H9 (cell line): ENCODE data around the gene PTPRH. TPM values are rescaled to one million over a fixed set of nuclear protein-coding genes. Genes with fewer than 3 reads are reported as not detected.

ENCODE experiments used
- DNase-seq: peaks from one replicate; pipeline ENCODE4 v3.0.0-alpha.2; 2017
- H2AFZ ChIP-seq: one replicate; pipeline ENCODE4 v1.6.1; 2013; ENCODE audit warnings: mild to moderate bottlenecking, low read length, control low read depth, moderate library complexity
- H2AK5ac ChIP-seq: 2 replicates; pipeline ENCODE4 v1.6.1; 2013; ENCODE audit warnings: low read length, control low read depth, mixed read lengths; ENCODE audit not compliant: insufficient read length
- H2BK120ac ChIP-seq: one replicate; pipeline ENCODE4 v1.6.1; 2013; ENCODE audit warnings: low read depth, mild to moderate bottlenecking, low read length, control low read depth, inconsistent platforms; ENCODE audit not compliant: poor library complexity, severe bottlenecking
- H2BK12ac ChIP-seq: 2 replicates; pipeline ENCODE4 v1.6.1; 2013; ENCODE audit warnings: low read length, control low read depth, mixed read lengths, low read depth; ENCODE audit not compliant: insufficient read length
- H2BK15ac ChIP-seq: 2 replicates; pipeline ENCODE4 v1.6.1; 2013; ENCODE audit warnings: low read depth, low read length, control low read depth
- H2BK20ac ChIP-seq: one replicate; pipeline ENCODE4 v1.6.1; 2013; ENCODE audit warnings: low read depth, mild to moderate bottlenecking, low read length, control low read depth, inconsistent platforms; ENCODE audit not compliant: poor library complexity, severe bottlenecking
- H2BK5ac ChIP-seq: 2 replicates; pipeline ENCODE4 v1.6.1; 2013; ENCODE audit warnings: low read length, control low read depth, mixed read lengths; ENCODE audit not compliant: insufficient read length
- H3K14ac ChIP-seq: 2 replicates; pipeline ENCODE4 v1.6.1; 2013; ENCODE audit warnings: low read length, control low read depth; ENCODE audit not compliant: insufficient read depth
- H3K18ac ChIP-seq: 2 replicates; pipeline ENCODE4 v1.6.1; 2013; ENCODE audit warnings: low read depth, mild to moderate bottlenecking, mixed read lengths, low read length, control low read depth; ENCODE audit not compliant: insufficient read length
- H3K23ac ChIP-seq: 2 replicates; pipeline ENCODE4 v1.6.1; 2013; ENCODE audit warnings: low read length, control low read depth, mixed read lengths, low read depth; ENCODE audit not compliant: insufficient read length
- H3K23me2 ChIP-seq: 2 replicates; pipeline ENCODE4 v1.6.1; 2013; ENCODE audit warnings: low read depth, mild to moderate bottlenecking, mixed read lengths, low read length, control low read depth; ENCODE audit not compliant: insufficient read length, poor library complexity, severe bottlenecking
- H3K27ac ChIP-seq: 2 replicates; pipeline ENCODE4 v1.5.1; 2013; ENCODE audit warnings: low read length, control low read depth, mixed read lengths, low read depth; ENCODE audit not compliant: insufficient read length
- H3K27me3 ChIP-seq: 2 replicates; pipeline ENCODE4 v1.6.1; 2013; ENCODE audit warnings: low read length, control low read depth, inconsistent platforms; ENCODE audit not compliant: insufficient read depth
- H3K4ac ChIP-seq: 2 replicates; pipeline ENCODE4 v1.6.1; 2013; ENCODE audit warnings: low read depth, mild to moderate bottlenecking, control low read depth, inconsistent platforms, low read length, moderate library complexity
- H3K4me1 ChIP-seq: 2 replicates; pipeline ENCODE4 v1.6.1; 2013; ENCODE audit warnings: low read length, control low read depth, inconsistent platforms; ENCODE audit not compliant: insufficient read depth
- H3K4me2 ChIP-seq: 2 replicates; pipeline ENCODE4 v1.6.1; 2013; ENCODE audit warnings: low read length, control low read depth, mixed read lengths; ENCODE audit not compliant: insufficient read length, insufficient read depth
- H3K56ac ChIP-seq: 2 replicates; pipeline ENCODE4 v1.6.1; 2013; ENCODE audit warnings: low read depth, mild to moderate bottlenecking, mixed read lengths, low read length, control low read depth; ENCODE audit not compliant: insufficient read length
- H3K79me1 ChIP-seq: 2 replicates; pipeline ENCODE4 v1.6.1; 2013; ENCODE audit warnings: low read depth, mild to moderate bottlenecking, moderate library complexity, low read length, control low read depth, inconsistent platforms; ENCODE audit not compliant: insufficient read depth, poor library complexity, severe bottlenecking
- H3K79me2 ChIP-seq: 2 replicates; pipeline ENCODE4 v1.6.1; 2013; ENCODE audit warnings: low read length, control low read depth, inconsistent platforms; ENCODE audit not compliant: insufficient read depth
- H3K9ac ChIP-seq: 2 replicates; pipeline ENCODE4 v1.6.1; 2013; ENCODE audit warnings: low read length, control low read depth, mixed read lengths; ENCODE audit not compliant: insufficient read length; ENCODE audit errors: extremely low read depth
- H3K9me3 ChIP-seq: one replicate; pipeline ENCODE4 v1.6.1; 2013; ENCODE audit warnings: low read depth, low read length, inconsistent platforms; ENCODE audit not compliant: control insufficient read depth
- H3T11ph ChIP-seq: one replicate; pipeline ENCODE4 v1.6.1; 2013; ENCODE audit warnings: mild to moderate bottlenecking, low read length, control low read depth, inconsistent platforms
- H4K20me1 ChIP-seq: one replicate; pipeline ENCODE4 v1.6.1; 2013; ENCODE audit not compliant: control insufficient read depth, insufficient read length, insufficient read depth
- H4K5ac ChIP-seq: 2 replicates; pipeline ENCODE4 v1.6.1; 2013; ENCODE audit warnings: low read depth, mild to moderate bottlenecking, mixed read lengths, low read length, control low read depth; ENCODE audit not compliant: insufficient read length
- H4K8ac ChIP-seq: replicated peaks from 2 replicates; pipeline ENCODE4 v1.6.1; 2013; ENCODE audit warnings: low read length, control low read depth, mixed read lengths, low read depth; ENCODE audit not compliant: insufficient read length
- H4K91ac ChIP-seq: 2 replicates; pipeline ENCODE4 v1.6.1; 2013; ENCODE audit warnings: low read depth, mild to moderate bottlenecking, moderate library complexity, mixed read lengths, low read length, control low read depth; ENCODE audit not compliant: insufficient read length
- H3K27ac Mint-ChIP-seq, 3 experiments: 2 replicates in 2 of 3; 3 replicates in 1 of 3; pipeline ENCODE4 v1.8.0; 2020 to 2021; ENCODE audit warnings: mixed read lengths in 3 of 3, mild to moderate bottlenecking in 1 of 3, moderate library complexity in 1 of 3
- H3K27me3 Mint-ChIP-seq: 2 replicates; pipeline ENCODE4 v1.8.0; 2021; ENCODE audit warnings: low read depth, mild to moderate bottlenecking, moderate library complexity, mixed read lengths
- H3K36me3 Mint-ChIP-seq, 3 experiments: 2 replicates in 2 of 3; 3 replicates in 1 of 3; pipeline ENCODE4 v1.8.0; 2020 to 2021; ENCODE audit warnings: low read depth in 3 of 3, mixed read lengths in 3 of 3; ENCODE audit not compliant: insufficient read depth in 1 of 3
- H3K4me1 Mint-ChIP-seq, 2 experiments: 2 replicates each; pipeline ENCODE4 v1.8.0; 2020; ENCODE audit warnings: mixed read lengths in 2 of 2
- H3K4me3 Mint-ChIP-seq, 2 experiments: 2 replicates in 1 of 2; 3 replicates in 1 of 2; pipeline ENCODE4 v1.8.0; 2020 to 2021; ENCODE audit warnings: mild to moderate bottlenecking in 2 of 2, mixed read lengths in 2 of 2, moderate library complexity in 1 of 2
- H3K9me3 Mint-ChIP-seq, 2 experiments: 2 replicates in 1 of 2; 3 replicates in 1 of 2; pipeline ENCODE4 v1.8.0; 2020; ENCODE audit warnings: mild to moderate bottlenecking in 2 of 2, mixed read lengths in 2 of 2, moderate library complexity in 1 of 2
- CTCF ChIP-seq: fragments of 200-600 bp; sonication (generic); conservative IDR thresholded peaks from 3 replicates; pipeline ENCODE4 v1.8.0; 2021; ENCODE audit warnings: antibody characterized with exemption, mild to moderate bottlenecking
- WGBS: extraction: QIAGEN DNeasy Blood & Tissue Kit; methylation state at CpG from one replicate; pipeline ENCODE4 v1.1.7; 2013; ENCODE audit warnings: missing lambda C conversion rate, low lambda C conversion rate, mixed read lengths; ENCODE audit not compliant: insufficient read length; ENCODE audit errors: extremely low coverage; 5-methylcytosine and 5-hydroxymethylcytosine counted together
- total RNA-seq: library from RNA; stranded (reverse); gene quantifications from 2 replicates; pipeline ENCODE4 v1.2.1, GENCODE V29; 2021

PTPRH gene
- total RNA-seq, 1 experiment from 2014 or later = 0.24 TPM

- H3K4me1 Mint-ChIP-seq = peaks cover 0 to 2% of the 10 kb centered on the region in 2 experiments; a peak in 1 of 4 replicates
- no peak overlapping the region for H2AK5ac ChIP-seq
Observed at GRCh38 chr19:55196803-55197202, 12.5 kb downstream of the PTPRH start.

More at GRCh38 chr19:55196803-55197202, 12.5 kb downstream of the PTPRH start:
- no peak overlapping the region for H2BK120ac ChIP-seq
- no peak overlapping the region for H3K9ac ChIP-seq
- no peak overlapping the region for H4K5ac ChIP-seq
- H4K91ac ChIP-seq = no peak overlapping the region
- H3K27me3 Mint-ChIP-seq = peaks cover 42% of the 10 kb centered on the region
- no peak overlapping the region for H2AFZ ChIP-seq
- H4K20me1 ChIP-seq = no peaks in the 10 kb centered on the region
- H3K36me3 Mint-ChIP-seq = no peaks in the 10 kb centered on the region
- H2BK15ac ChIP-seq = no peak overlapping the region
- no peaks in the 10 kb centered on the region for H3K79me1 ChIP-seq
- H3K27ac ChIP-seq = no peak overlapping the region
- TF ChIP-seq CTCF = no peak
- H3K23ac ChIP-seq = no peak overlapping the region
- H3K56ac ChIP-seq = no peak overlapping the region
- H2BK20ac ChIP-seq = no peak overlapping the region
- H3K79me2 ChIP-seq = no peaks in the 10 kb centered on the region
- WGBS = no CpG with 5 or more reads among the region's 10 CpGs
- H3K27me3 ChIP-seq = no peaks in the 10 kb centered on the region
- H3K9me3 ChIP-seq = no peaks in the 10 kb centered on the region
- H3T11ph ChIP-seq = no peak overlapping the region
- no peak overlapping the region for H2BK5ac ChIP-seq
- no peak overlapping the region for H3K27ac Mint-ChIP-seq
- no peak overlapping the region for H3K4me2 ChIP-seq
- no peaks in the 10 kb centered on the region for H3K23me2 ChIP-seq
- no peak overlapping the region for H4K8ac ChIP-seq
- no peaks in the 10 kb centered on the region for H3K4me1 ChIP-seq
- no peak overlapping the region for H3K4ac ChIP-seq
- H3K18ac ChIP-seq = peak overlapping the region; percentile 44
- no peaks in the 10 kb centered on the region; a peak in 3 of 5 replicates for H3K9me3 Mint-ChIP-seq
- no peak for DNase-seq
- H3K4me3 Mint-ChIP-seq = no peak overlapping the region
- H3K14ac ChIP-seq = no peak overlapping the region
- H2BK12ac ChIP-seq = no peak overlapping the region
